Subcutaneous abdominal adipose tissue (tissue), 5 donors: ENCODE measurements around the gene FMN2.

ENCODE experiments used
- H3K27ac ChIP-seq: one replicate; pipeline ENCODE4 v1.7.0; 2013; ENCODE audit warnings: low read depth, mild to moderate bottlenecking, inconsistent platforms, low read length, moderate library complexity
- H3K27me3 ChIP-seq, 5 donors: one replicate each; pipeline ENCODE4 v1.7.0; 2013; ENCODE audit warnings: low read length in 5 of 5, inconsistent platforms in 1 of 5; ENCODE audit not compliant: control insufficient read depth in 5 of 5, insufficient read depth in 4 of 5
- H3K36me3 ChIP-seq, 5 donors: one replicate each; pipeline ENCODE4 v1.7.0; 2013; ENCODE audit warnings: low read length in 5 of 5; ENCODE audit not compliant: control insufficient read depth in 5 of 5, insufficient read depth in 5 of 5
- H3K4me1 ChIP-seq, 5 donors: one replicate each; pipeline ENCODE4 v1.7.0; 2013; ENCODE audit warnings: low read length in 5 of 5, mild to moderate bottlenecking in 3 of 5, moderate library complexity in 1 of 5; ENCODE audit not compliant: control insufficient read depth in 5 of 5, insufficient read depth in 5 of 5
- H3K4me3 ChIP-seq, 5 donors: one replicate each; pipeline ENCODE4 v1.7.0; 2013; ENCODE audit warnings: low read length in 5 of 5, low read depth in 1 of 5
- H3K9ac ChIP-seq, 5 donors: one replicate each; pipeline ENCODE4 v1.7.0; 2013; ENCODE audit warnings: low read length in 5 of 5, mild to moderate bottlenecking in 4 of 5, moderate library complexity in 3 of 5
- H3K9me3 ChIP-seq, 5 donors: one replicate each; pipeline ENCODE4 v1.7.0; 2013; ENCODE audit warnings: low read length in 5 of 5; ENCODE audit not compliant: control insufficient read depth in 5 of 5
- donor health status: healthy.
- donor health status: healthy.
- donor health status: healthy.
- donor health status: healthy.
- donor health status: healthy.

FMN2 gene

DNA sequence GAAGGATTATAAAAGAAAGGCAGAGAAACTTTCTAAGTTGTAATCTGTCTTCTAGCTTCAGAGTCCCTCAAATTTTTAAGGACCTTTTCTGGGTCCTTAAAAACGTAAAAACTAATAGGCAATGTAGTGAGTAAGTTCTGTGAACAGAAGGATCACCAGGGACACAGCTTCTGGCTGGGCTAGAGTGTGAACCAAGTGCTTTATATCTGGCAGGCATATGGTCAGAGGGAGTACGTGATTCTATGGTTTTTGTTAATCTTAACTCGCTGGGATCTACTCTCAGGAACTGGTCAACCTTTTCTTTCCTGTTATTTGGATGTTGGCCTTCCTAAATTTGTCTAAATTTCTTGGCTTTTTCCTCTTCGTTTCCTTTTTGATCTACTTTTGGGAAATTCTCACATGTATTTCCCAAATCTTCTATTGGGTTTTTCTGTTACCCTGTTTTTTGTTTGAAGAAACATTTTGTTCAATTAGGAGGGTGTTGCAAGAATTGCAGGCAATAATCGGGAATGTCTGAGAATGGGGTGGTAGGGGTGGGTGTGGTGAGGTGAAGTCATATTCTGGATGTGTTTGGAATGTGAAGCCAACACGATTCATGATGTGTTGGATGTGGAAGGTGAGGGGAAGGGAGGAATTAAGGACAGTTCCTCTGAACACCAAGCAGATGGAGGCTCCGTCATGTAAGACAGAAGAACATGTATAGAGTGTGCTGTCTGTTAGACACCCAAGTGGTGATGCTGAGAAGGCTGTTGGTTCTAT is 193.2 kb downstream of the FMN2 start:
- no peak overlapping the region for H3K4me3 ChIP-seq
- peaks cover 0 to 4% (median 0%) of the 10 kb centered on the region in 5 donors for H3K9me3 ChIP-seq
- H3K36me3 ChIP-seq, result no peaks in the 10 kb centered on the region
- H3K27me3 ChIP-seq, result no peaks in the 10 kb centered on the region
- no peaks in the 10 kb centered on the region for H3K4me1 ChIP-seq
- H3K9ac ChIP-seq, result no peak overlapping the region
- H3K27ac ChIP-seq, result no peak overlapping the region

DNA sequence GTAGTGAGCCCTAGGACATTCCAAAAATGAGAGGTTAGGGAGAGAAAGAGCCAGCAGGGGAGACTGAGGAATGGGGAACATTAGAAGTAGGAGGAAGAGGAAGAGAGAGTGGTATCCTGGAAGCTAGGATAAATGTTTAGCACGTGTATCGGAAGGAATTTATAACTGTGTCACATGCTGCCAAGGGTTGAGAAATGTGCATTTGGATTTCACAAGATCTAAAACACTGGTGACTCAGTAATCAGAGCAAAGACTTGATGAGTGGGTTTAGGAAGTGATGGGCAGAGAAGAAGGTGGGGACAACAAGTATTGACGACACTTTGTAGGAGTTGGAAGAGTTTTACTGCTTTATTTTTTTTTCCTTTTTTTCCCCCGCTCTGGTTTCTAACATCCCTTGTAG is 193.9 kb downstream of the FMN2 start:
- Histone ChIP-seq H3K36me3 (no peaks in the 10 kb centered on the region), H3K27ac (no peak overlapping the region), H3K9ac (no peak overlapping the region), H3K4me1 (no peaks in the 10 kb centered on the region), H3K4me3 (no peak overlapping the region), H3K9me3 (peaks cover 0 to 4% (median 0%) of the 10 kb centered on the region in 5 donors), H3K27me3 (no peaks in the 10 kb centered on the region)

GRCh38 chr1:240287722-240288121 is 196.0 kb downstream of the FMN2 start:
- Histone ChIP-seq H3K27ac (no peak overlapping the region), H3K36me3 (no peaks in the 10 kb centered on the region), H3K9ac (no peak overlapping the region), H3K4me1 (no peaks in the 10 kb centered on the region), H3K9me3 (peaks cover 0 to 4% (median 0%) of the 10 kb centered on the region in 5 donors), H3K4me3 (no peak overlapping the region), H3K27me3 (no peaks in the 10 kb centered on the region)

DNA sequence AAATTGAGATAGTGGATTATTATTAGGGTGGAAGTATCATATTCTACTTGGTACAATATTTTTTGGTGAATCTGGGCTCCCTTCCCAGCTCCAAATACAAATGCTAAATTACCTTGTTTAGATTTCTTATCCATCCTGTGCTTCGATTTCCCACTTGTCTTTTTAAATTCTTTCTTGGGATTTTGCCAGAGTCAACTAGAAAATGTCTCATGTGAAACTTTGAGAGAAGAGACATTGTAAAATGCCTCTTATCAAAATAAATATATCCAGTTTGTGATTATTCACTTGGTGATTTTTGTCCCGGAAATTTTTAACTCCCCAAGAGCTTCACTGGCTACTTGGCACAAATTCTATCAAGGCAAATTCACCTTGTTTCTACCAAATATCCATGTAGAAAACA is 202.0 kb downstream of the FMN2 start:
- Histone ChIP-seq H3K9me3 (no peaks in the 10 kb centered on the region), H3K4me1 (no peaks in the 10 kb centered on the region), H3K27me3 (no peaks in the 10 kb centered on the region), H3K9ac (no peak overlapping the region), H3K36me3 (no peaks in the 10 kb centered on the region), H3K27ac (no peak overlapping the region), H3K4me3 (no peak overlapping the region)

GRCh38 chr1:240294566-240294965 is 202.9 kb downstream of the FMN2 start:
- no peaks in the 10 kb centered on the region for H3K9me3 ChIP-seq
- no peaks in the 10 kb centered on the region for H3K36me3 ChIP-seq
- H3K27ac ChIP-seq, result no peak overlapping the region
- no peak overlapping the region for H3K9ac ChIP-seq
- H3K27me3 ChIP-seq, result no peaks in the 10 kb centered on the region
- no peak overlapping the region for H3K4me3 ChIP-seq
- no peaks in the 10 kb centered on the region for H3K4me1 ChIP-seq

DNA sequence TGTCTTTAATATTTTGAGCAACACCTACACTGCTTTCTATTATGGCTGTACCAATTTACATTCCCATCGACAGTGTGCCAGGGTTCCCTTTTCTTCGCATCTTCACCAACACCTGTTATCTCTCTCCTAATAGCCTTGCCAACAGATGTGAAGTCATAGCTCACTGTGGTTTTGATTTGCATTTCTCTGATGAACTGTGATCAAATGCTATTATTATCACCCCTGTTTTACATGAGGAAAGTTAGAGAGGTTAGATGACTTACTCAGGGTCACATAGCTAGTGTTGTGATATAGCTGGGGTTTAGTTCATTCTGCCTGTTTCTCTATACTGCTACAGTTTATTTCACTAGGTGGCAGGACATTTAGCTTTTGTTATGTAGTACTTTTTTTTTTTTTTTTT is 204.1 kb downstream of the FMN2 start:
- H3K27me3 ChIP-seq, result no peaks in the 10 kb centered on the region
- H3K27ac ChIP-seq, result no peak overlapping the region
- no peaks in the 10 kb centered on the region for H3K36me3 ChIP-seq
- no peak overlapping the region for H3K4me3 ChIP-seq
- no peaks in the 10 kb centered on the region for H3K4me1 ChIP-seq
- H3K9me3 ChIP-seq, result no peaks in the 10 kb centered on the region
- H3K9ac ChIP-seq, result no peak overlapping the region

DNA sequence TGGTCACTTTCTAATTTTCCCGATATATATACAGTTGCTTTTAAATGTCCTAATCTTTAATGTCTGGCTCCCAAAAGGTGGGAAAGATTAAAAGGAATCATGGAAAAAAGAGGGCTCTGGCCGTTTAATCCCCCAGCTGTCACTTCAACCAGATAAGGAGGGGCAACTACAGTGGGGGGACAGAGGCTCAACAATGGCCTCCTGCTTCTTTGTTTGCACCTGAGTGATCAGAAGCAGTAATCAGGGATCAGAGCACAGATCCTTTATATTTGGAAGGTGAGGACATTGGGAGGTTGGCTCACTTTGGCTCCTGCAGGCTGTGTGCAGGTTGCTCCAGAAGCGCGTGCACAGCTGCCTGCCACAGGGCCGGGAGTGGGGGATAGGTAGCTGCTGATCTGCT is 212.8 kb downstream of the FMN2 start:
- H3K9me3 ChIP-seq, result peaks cover 0 to 3% (median 0%) of the 10 kb centered on the region in 5 donors
- H3K9ac ChIP-seq, result no peak overlapping the region
- H3K27me3 ChIP-seq, result peaks cover 0 to 4% (median 1%) of the 10 kb centered on the region in 5 donors
- no peaks in the 10 kb centered on the region for H3K4me1 ChIP-seq
- H3K4me3 ChIP-seq, result no peak overlapping the region
- no peaks in the 10 kb centered on the region for H3K36me3 ChIP-seq
- H3K27ac ChIP-seq, result no peak overlapping the region

- no peak overlapping the region for H3K9ac ChIP-seq
- no peak overlapping the region for H3K27ac ChIP-seq
- peaks cover 0 to 6% (median 2%) of the 10 kb centered on the region in 5 donors for H3K27me3 ChIP-seq
- no peaks in the 10 kb centered on the region for H3K4me1 ChIP-seq
- H3K36me3 ChIP-seq, result no peaks in the 10 kb centered on the region
- no peak overlapping the region for H3K4me3 ChIP-seq
- peaks cover 0 to 3% (median 0%) of the 10 kb centered on the region in 5 donors for H3K9me3 ChIP-seq
Observed at GRCh38 chr1:240306673-240307072, 215.0 kb downstream of the FMN2 start.

DNA sequence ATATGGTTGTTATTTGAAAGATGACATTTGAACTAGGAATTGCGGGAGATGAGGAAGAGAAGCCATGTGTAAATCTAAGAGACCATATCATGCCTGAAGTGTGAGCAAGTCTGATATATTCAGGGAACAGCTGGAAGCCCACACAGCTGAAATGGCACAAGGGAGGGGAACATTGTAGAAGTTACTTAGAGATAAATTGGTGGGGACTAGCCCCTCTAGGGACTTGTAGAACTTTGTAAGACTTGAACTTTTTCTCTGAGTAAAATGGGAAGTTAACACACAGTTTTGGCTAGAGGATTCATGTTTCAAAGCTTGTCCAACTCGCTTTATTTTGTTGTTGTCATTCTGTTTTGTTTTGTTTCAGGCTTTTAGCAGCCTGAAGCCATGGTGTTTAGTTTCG is 216.4 kb downstream of the FMN2 start:
- Histone ChIP-seq H3K9ac (no peak overlapping the region), H3K9me3 (peaks cover 0 to 2% (median 0%) of the 10 kb centered on the region in 5 donors), H3K27me3 (peaks cover 0 to 6% (median 2%) of the 10 kb centered on the region in 5 donors), H3K27ac (no peak overlapping the region), H3K4me3 (no peak overlapping the region), H3K36me3 (no peaks in the 10 kb centered on the region), H3K4me1 (no peaks in the 10 kb centered on the region)

- Histone ChIP-seq H3K9me3 (no peaks in the 10 kb centered on the region), H3K27me3 (peaks cover 0 to 6% (median 2%) of the 10 kb centered on the region in 5 donors), H3K9ac (no peak overlapping the region), H3K4me3 (no peak overlapping the region), H3K36me3 (no peaks in the 10 kb centered on the region), H3K4me1 (no peaks in the 10 kb centered on the region), H3K27ac (no peak overlapping the region)
Observed at GRCh38 chr1:240309769-240310168, 218.1 kb downstream of the FMN2 start.
